Spleen (tissue), 7 donors: ENCODE measurements around the gene TIMM29.

Source experiments
- CTCF ChIP-seq, 11 experiments: fragments of 200-600 bp in 7 of 11; fragments of 450-650 bp in 4 of 11; sonication (generic) in 4 of 11; IDR thresholded peaks in 8 of 11; conservative IDR thresholded peaks in 3 of 11; 1 replicate in 7 of 11; 2 replicates in 4 of 11; pipeline versions ENCODE4 v1.4.0 to v1.8.0; 2016 to 2021; ENCODE audit warnings: antibody characterized with exemption in 11 of 11, inconsistent platforms in 4 of 11, mild to moderate bottlenecking in 1 of 11
- POLR2A ChIP-seq, 3 donors: fragments of 450-650 bp; IDR thresholded peaks; one replicate each; pipeline ENCODE4 v1.5.1; 2017; ENCODE audit warnings: antibody characterized with exemption in 3 of 3, mild to moderate bottlenecking in 1 of 3
- POLR2AphosphoS5 ChIP-seq, 3 donors: sonication (generic); formaldehyde crosslinking; IDR thresholded peaks; one replicate each; pipeline ENCODE4 v1.5.1; 2017; ENCODE audit warnings: antibody characterized with exemption in 3 of 3
- donor health status: DM: no; HTN: no; CAD: no; lungs with moderate emphysema.
- donor health status: DM: no; HTN: no; CAD: no.
- donor health status: DM: no; HTN: no; CAD: no.

GRCh38 chr19:10884274-10884673 lies 44.3 kb upstream of the TIMM29 start:
- TF ChIP-seq CTCF (IDR thresholded peaks at IDR 0.05 in 8 of 11, conservative IDR thresholded peaks at IDR 0.05 in 3 of 11) (no peak), POLR2A (IDR thresholded peaks at IDR 0.05) (no peak), POLR2AphosphoS5 (IDR thresholded peaks at IDR 0.05) (no peak)
